Muscle of leg (tissue), 16 donors: ENCODE results near the gene CEP41. TPM values are rescaled to one million over a fixed set of nuclear protein-coding genes. Genes with fewer than 3 reads are reported as not detected.

Source experiments
- DNase-seq: peaks from one replicate; pipeline ENCODE4 v3.0.0; 2013
- H3K27ac ChIP-seq: one replicate; pipeline ENCODE4 v1.5.1; 2013; ENCODE audit warnings: mild to moderate bottlenecking, low read length, control low read depth
- H3K27me3 ChIP-seq: one replicate; pipeline ENCODE4 v1.6.1; 2013; ENCODE audit warnings: low read length; ENCODE audit not compliant: control insufficient read depth, insufficient read depth
- H3K36me3 ChIP-seq: one replicate; pipeline ENCODE4 v1.6.1; 2013; ENCODE audit warnings: low read length; ENCODE audit not compliant: control insufficient read depth, insufficient read depth
- H3K4me1 ChIP-seq: one replicate; pipeline ENCODE4 v1.6.1; 2013; ENCODE audit warnings: low read length; ENCODE audit not compliant: control insufficient read depth, insufficient read depth
- H3K4me3 ChIP-seq: one replicate; pipeline ENCODE4 v1.5.1; 2013; ENCODE audit warnings: low read length, control low read depth
- H3K9me3 ChIP-seq: replicated peaks from 2 replicates; pipeline ENCODE4 v1.6.1; 2013; ENCODE audit warnings: low read depth, low read length; ENCODE audit not compliant: control insufficient read depth
- WGBS: methylation state at CpG from one replicate; pipeline ENCODE4 v1.1.5; 2013; ENCODE audit warnings: missing lambda C conversion rate; ENCODE audit not compliant: insufficient coverage; 5-methylcytosine and 5-hydroxymethylcytosine counted together
- long read RNA-seq, 11 donors: transcript quantifications; one replicate each; lab custom pipeline, GENCODE V29; 2026
- polyA plus RNA-seq, 8 donors: library from polyadenylated mRNA; unstranded; fragments of 120-200 nt; gene quantifications; one replicate each; pipeline versions ENCODE4 v1.2.1 to v1.2.3, GENCODE V29; 2013; ENCODE audit warnings: inconsistent platforms in 1 of 8, low replicate concordance in 1 of 8; ENCODE audit not compliant: insufficient read length in 8 of 8, insufficient read depth in 1 of 8
- total RNA-seq: library from RNA; stranded (reverse); fragments of 120-200 nt; gene quantifications from one replicate; pipeline ENCODE4 v1.2.4, GENCODE V29; 2013

Gene CEP41, protein sequence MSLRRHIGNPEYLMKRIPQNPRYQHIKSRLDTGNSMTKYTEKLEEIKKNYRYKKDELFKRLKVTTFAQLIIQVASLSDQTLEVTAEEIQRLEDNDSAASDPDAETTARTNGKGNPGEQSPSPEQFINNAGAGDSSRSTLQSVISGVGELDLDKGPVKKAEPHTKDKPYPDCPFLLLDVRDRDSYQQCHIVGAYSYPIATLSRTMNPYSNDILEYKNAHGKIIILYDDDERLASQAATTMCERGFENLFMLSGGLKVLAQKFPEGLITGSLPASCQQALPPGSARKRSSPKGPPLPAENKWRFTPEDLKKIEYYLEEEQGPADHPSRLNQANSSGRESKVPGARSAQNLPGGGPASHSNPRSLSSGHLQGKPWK
- 16.3 TPM for total RNA-seq
- polyA plus RNA-seq, result 10 to 100 TPM; 18.9 to 29.1 (median 23.1) TPM
- long read RNA-seq, donor 1, result 0 reads
- long read RNA-seq, donor 2, result 0 reads
- long read RNA-seq, donor 3, full-length matches to known transcripts, result 7 of 7 reads
- long read RNA-seq, donor 3, partial matches to known transcripts, result 0 of 7 reads
- long read RNA-seq, donor 3, other reads (novel, unspliced or antisense), result 0 of 7 reads
- long read RNA-seq, donor 4, full-length matches to known transcripts, result 3 of 3 reads
- long read RNA-seq, donor 4, partial matches to known transcripts, result 0 of 3 reads
- long read RNA-seq, donor 4, other reads (novel, unspliced or antisense), result 0 of 3 reads
- long read RNA-seq, donor 5, full-length matches to known transcripts, result 10 of 10 reads
- long read RNA-seq, donor 5, partial matches to known transcripts, result 0 of 10 reads
- long read RNA-seq, donor 5, other reads (novel, unspliced or antisense), result 0 of 10 reads
- long read RNA-seq, donor 6, full-length matches to known transcripts, result 9 of 9 reads
- long read RNA-seq, donor 6, partial matches to known transcripts, result 0 of 9 reads
- long read RNA-seq, donor 6, other reads (novel, unspliced or antisense), result 0 of 9 reads
- long read RNA-seq, donor 7, full-length matches to known transcripts, result 4 of 4 reads
- long read RNA-seq, donor 7, partial matches to known transcripts, result 0 of 4 reads
- long read RNA-seq, donor 7, other reads (novel, unspliced or antisense), result 0 of 4 reads
- long read RNA-seq, donor 8, full-length matches to known transcripts, result 5 of 20 reads
- long read RNA-seq, donor 8, partial matches to known transcripts, result 15 of 20 reads
- long read RNA-seq, donor 8, other reads (novel, unspliced or antisense), result 0 of 20 reads
- long read RNA-seq, donor 9, full-length matches to known transcripts, result 5 of 5 reads
- long read RNA-seq, donor 9, partial matches to known transcripts, result 0 of 5 reads
- long read RNA-seq, donor 9, other reads (novel, unspliced or antisense), result 0 of 5 reads
- long read RNA-seq, donor 10, full-length matches to known transcripts, result 8 of 8 reads
- long read RNA-seq, donor 10, partial matches to known transcripts, result 0 of 8 reads
- long read RNA-seq, donor 10, other reads (novel, unspliced or antisense), result 0 of 8 reads
- long read RNA-seq, donor 11, full-length matches to known transcripts, result 4 of 2,173 reads
- long read RNA-seq, donor 11, partial matches to known transcripts, result 2,127 of 2,173 reads
- long read RNA-seq, donor 11, other reads (novel, unspliced or antisense), result 42 of 2,173 reads

DNA sequence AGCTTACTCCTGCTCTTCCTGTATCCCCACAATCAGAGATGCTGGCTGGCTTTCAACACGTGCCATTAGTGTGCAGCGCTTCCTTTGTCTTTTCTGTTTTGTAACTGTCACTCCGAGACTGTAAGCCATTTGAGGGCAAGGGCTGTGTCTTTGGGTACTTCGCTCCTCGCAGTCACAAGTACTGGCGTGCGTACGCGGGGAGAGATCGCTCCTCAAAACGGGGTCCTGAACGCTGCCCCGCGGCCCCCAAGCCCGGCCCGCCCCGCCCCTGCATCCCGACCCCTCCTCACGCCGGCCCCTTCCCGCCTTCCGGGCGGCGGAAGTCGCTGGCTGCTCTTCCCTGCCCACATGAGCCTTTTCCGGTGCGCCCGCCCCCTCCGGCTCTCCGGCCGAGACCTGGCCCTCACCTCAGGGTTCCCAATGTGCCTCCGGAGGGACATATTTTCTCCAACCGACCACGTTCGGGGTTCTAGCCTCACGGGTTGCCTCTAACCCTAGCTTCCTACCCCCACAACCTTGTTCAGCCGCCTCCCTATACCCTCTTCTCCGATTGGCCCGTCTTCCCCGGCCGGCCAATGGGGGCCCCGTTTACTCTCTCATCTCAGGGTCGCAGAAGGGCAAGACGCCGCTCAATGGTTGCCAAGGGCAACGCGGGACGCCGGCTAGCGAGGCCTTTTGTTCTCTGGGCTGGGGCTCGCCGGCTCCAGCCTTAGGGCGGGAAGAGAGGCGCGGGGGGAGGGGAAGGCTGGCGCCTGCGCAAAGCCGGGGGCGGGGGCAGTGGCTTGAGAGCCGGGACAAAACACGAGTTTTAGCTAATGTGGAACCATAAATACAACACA, at the start of gene CEP41:
TSS of gene CEP41 (minus strand) at position 490 of the 839 bp plus-strand sequence. CDS start at position 440, 50 bp downstream.
- Histone ChIP-seq H3K27ac (peak within 1 kb of the TSS; percentile 99), H3K27me3 (no peaks in the 10 kb centered on the region), H3K4me1 (peaks cover 34% of the 10 kb centered on the region), H3K9me3 (no peaks in the 10 kb centered on the region), H3K36me3 (no peaks in the 10 kb centered on the region), H3K4me3 (peak within 1 kb of the TSS; percentile 82)
- peak; percentile 99 for DNase-seq
- 7% methylated on average over 44 of the region's 61 CpGs for WGBS

DNA sequence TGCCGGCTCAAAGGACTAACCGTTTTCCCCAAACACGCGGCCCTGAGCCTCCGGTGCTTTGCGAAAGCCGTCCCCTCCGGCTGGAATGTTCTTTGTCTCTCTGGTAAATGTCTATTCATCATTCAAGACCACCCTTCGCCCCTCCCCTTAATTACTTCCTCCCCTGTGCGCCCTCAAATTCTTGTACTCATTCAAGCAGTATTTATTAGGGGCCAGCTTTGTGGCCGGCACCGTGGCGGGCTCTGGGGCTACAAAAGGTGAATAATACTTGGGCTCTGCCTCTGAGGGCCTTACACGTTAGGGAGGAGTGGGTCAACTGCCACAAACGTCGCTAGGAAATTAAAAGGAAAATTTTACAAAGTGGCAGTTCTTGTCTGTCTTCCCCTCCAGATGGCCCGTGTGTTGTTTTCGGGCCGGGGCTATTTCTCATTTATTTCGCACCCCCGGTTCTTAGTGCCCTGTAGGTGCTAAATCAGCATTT, 49.5 kb upstream of the CEP41 start:
- Histone ChIP-seq H3K27ac (peak overlapping the region; percentile 96), H3K9me3 (peaks cover 4% of the 10 kb centered on the region), H3K36me3 (peaks cover 4% of the 10 kb centered on the region), H3K27me3 (no peaks in the 10 kb centered on the region), H3K4me3 (peak overlapping the region; percentile 19), H3K4me1 (peaks cover 27% of the 10 kb centered on the region)
- peak; percentile 73 for DNase-seq
- 55% methylated on average over 13 of the region's 21 CpGs for WGBS

DNA sequence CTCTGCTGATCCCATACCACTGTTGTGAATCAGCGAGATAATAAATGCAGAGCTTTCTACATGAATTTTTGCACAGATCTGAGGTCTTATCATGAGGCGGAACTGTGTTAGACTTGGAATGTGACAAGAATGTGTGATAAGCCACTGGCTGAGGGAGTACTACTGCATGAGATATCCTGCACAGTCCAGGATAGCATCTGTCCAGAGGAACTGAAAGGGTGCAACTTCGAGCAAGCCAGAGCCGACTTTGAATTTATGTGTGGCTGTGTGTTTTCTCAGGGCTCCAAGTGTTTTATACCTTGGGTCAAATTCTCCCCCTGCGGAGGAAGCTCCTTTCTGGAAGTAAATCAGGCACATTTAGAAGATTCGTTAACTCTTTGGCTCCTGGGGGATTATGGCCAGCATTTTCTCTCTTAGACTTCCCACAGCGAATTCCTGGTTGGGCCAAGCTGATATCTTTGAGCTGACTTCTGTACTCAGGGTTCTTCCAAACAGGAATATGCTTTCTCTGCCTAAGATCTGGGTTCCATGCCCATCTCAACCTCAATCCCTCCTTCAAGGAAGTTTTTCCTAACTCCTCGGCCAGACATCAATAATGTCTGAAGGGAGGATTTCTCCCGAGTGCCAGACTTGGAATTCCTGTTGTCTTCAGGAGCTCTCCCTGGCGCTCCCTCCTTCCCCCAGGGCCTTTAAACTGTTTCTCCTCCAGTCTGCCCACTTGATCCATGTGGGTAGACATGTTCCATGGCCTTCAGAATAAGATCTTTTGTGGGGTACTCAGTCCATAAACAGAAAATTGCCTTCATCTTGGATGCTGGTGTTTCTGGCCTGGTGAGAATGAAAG, 48.5 kb upstream of the CEP41 start:
- Histone ChIP-seq H3K4me3 (no peak overlapping the region), H3K27me3 (no peaks in the 10 kb centered on the region), H3K4me1 (peaks cover 27% of the 10 kb centered on the region), H3K27ac (peak overlapping the region; percentile 96), H3K9me3 (peaks cover 4% of the 10 kb centered on the region), H3K36me3 (no peaks in the 10 kb centered on the region)
- WGBS, result 38% methylated on average over 5 of the region's 10 CpGs
- DNase-seq, result peak; percentile 85

DNA sequence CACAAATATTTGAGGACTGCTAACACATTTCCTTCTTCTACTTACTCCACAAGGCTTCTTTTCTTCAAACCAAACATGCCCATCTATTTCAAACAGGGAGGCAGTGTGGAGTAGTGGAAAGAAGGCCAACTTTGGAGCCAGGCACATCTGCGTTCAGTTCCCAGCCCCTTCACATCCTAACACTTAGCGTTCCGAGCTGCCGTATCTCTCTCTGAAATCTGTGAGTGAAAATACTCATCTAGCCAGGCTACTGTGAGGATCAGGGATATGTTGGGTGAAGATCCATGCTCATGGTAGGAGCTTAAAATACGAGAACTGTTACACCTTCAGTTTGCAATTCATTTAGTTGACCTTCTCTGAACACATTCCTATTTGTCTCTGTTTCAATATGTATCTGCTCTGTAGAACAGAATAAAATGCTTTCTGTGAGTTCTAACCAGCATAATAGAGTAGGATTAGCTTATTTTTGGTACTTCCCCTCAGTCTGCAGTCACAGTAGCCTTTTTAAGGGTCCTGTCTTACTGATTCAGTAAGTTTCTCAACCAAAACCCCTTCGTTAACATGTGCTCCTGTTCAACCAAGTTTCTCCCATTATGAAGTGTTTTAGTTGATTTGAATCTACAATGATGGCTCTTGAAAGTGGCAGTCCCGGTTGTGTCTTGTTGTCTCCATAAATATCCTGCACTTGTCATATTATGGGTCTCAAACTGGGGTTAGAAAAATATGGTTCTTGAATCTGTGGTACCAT, 47.8 kb upstream of the CEP41 start:
- Histone ChIP-seq H3K9me3 (peaks cover 4% of the 10 kb centered on the region), H3K27ac (peak overlapping the region; percentile 96), H3K36me3 (no peaks in the 10 kb centered on the region), H3K27me3 (no peaks in the 10 kb centered on the region), H3K4me3 (no peak overlapping the region), H3K4me1 (peaks cover 27% of the 10 kb centered on the region)
- DNase-seq, result no peak
- WGBS, result no CpG with 5 or more reads among the region's 7 CpGs

DNA sequence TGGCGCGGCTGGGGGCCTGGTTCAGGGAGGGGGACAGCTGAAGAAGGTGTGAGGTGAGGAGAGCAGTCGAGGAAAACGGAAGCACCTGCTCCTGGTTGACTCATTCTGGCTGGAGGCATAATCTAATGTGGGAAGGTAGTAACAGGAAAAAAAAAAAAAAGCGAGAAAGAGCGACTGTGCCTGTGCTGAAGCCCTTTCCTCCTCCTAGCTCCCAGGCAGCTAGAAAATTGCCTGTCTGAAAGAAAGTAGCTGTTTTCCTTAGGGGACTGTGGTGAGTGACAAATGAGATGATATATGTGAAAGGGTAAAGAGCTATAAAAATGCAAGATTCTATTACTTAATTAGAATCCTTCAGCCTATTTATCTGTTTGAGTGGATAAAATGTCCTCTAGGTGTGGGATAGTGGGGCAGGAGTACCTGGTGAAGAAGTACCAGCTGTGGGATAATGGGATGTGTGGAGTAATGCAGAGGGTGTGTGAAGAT, 46.2 kb upstream of the CEP41 start:
- 33% methylated on average over 4 of the region's 6 CpGs for WGBS
- H3K4me3 ChIP-seq, result peak overlapping the region; percentile 33
- H3K4me1 ChIP-seq, result peaks cover 27% of the 10 kb centered on the region
- no peaks in the 10 kb centered on the region for H3K36me3 ChIP-seq
- H3K27ac ChIP-seq, result no peak overlapping the region
- DNase-seq, result no peak
- no peaks in the 10 kb centered on the region for H3K27me3 ChIP-seq
- peaks cover 4% of the 10 kb centered on the region for H3K9me3 ChIP-seq

DNA sequence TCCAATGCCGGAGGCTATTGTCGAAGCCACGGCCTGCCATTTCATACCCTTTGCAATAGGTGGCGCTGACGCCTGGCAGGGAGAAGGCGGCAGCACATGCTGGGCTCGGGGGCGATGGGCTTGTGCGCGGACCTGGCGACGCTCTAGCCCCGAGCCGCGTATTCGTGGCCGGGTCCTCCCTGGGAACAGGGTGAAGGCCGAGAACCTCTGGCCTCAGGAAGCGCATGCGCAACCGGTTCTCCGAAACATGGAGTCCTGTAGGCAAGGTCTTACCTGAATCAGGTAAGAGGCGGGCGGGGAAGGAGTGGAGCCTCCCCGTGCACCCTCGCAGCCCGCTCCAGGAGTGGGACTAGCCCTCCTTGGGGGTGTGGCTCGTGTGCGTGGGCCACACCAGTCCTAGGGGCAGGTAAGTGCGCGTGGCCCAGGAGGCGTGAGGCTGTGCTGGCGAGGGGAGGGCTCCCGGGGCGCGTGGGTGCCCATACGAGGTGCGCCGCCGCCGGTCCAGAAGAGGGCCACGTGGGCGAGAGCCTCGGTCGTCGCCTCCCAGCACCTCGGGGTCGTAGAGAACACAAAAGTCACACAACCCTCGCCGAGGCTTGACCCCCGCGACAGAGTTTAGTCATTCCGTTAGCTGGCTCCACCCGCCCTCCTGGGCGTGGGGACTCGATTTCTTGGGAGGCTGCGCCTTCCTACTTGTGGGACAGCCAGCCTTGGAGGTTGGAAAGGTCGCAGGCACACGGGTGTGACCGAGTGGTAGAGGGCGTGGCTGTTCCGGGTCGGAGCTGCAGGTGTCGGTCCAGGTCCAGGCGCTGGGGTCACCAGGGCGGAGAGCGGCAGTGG, 45.5 kb upstream of the CEP41 start:
- H3K27me3 ChIP-seq, result no peaks in the 10 kb centered on the region
- H3K36me3 ChIP-seq, result no peaks in the 10 kb centered on the region
- H3K9me3 ChIP-seq, result peaks cover 3% of the 10 kb centered on the region
- WGBS, result 33% methylated on average over 67 of the region's 67 CpGs
- no peak for DNase-seq
- H3K4me3 ChIP-seq, result peak overlapping the region; percentile 33
- H3K4me1 ChIP-seq, result peaks cover 30% of the 10 kb centered on the region
- H3K27ac ChIP-seq, result no peak overlapping the region

DNA sequence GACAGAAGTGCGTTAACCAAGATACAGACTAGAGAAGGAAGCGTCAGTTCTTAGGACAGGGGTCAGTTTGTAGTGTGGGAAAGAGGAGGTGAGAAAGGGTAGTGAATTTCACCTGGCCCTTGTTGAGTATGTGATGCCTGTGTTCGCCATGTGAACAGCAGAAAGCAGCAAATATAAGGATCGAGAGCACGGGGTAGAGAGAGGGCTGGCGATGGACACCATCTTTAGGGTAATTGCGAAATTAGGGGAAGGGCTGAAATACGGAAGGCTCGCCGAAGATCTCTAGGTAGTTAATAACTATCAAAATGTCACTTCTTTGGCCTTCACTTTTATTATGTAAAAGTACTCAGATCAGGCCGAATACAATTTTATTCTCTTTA, 44.9 kb upstream of the CEP41 start:
- Histone ChIP-seq H3K9me3 (no peaks in the 10 kb centered on the region), H3K27me3 (no peaks in the 10 kb centered on the region), H3K36me3 (no peaks in the 10 kb centered on the region), H3K4me3 (no peak overlapping the region), H3K27ac (no peak overlapping the region), H3K4me1 (peaks cover 30% of the 10 kb centered on the region)
- no peak for DNase-seq
- WGBS, result 94% methylated on average over 3 of the region's 11 CpGs
